Effector memory CD4-positive, alpha-beta T cell (primary cell): ENCODE measurements around the gene CCDC89.
A peak's percentile ranks its signal among the peaks of the same experiment; 100 is the strongest.
"Not testable (repeated sequence)": the region's sequence is repeated elsewhere in the genome, so short reads cannot be mapped to it uniquely, and the experiment has no call there.

ENCODE experiments used
- DNase-seq, 3 donors: peaks; one replicate each; pipeline ENCODE4 v3.0.0-alpha.2; 2020
- H3K27ac ChIP-seq: 2 replicates; pipeline ENCODE4 v1.7.0; 2013; ENCODE audit warnings: mild to moderate bottlenecking, low read length, moderate library complexity; ENCODE audit not compliant: insufficient read depth, poor library complexity, severe bottlenecking
- H3K27me3 ChIP-seq: replicated peaks from 2 replicates; pipeline ENCODE4 v1.7.0; 2013; ENCODE audit warnings: mild to moderate bottlenecking, low read length; ENCODE audit not compliant: insufficient read depth, control insufficient read depth, poor library complexity, severe bottlenecking
- H3K36me3 ChIP-seq: 2 replicates; pipeline ENCODE4 v1.7.0; 2013; ENCODE audit warnings: mild to moderate bottlenecking, low read length, moderate library complexity; ENCODE audit not compliant: control insufficient read depth, insufficient read depth
- H3K4me1 ChIP-seq: 2 replicates; pipeline ENCODE4 v1.7.0; 2013; ENCODE audit warnings: low read length, mild to moderate bottlenecking; ENCODE audit not compliant: control insufficient read depth, insufficient read depth, poor library complexity, severe bottlenecking
- H3K4me3 ChIP-seq: 2 replicates; pipeline ENCODE4 v1.7.0; 2013; ENCODE audit warnings: low read length, low read depth, mild to moderate bottlenecking; ENCODE audit not compliant: insufficient read depth, poor library complexity, severe bottlenecking
- H3K9me3 ChIP-seq: 2 replicates; pipeline ENCODE4 v1.7.0; 2013; ENCODE audit warnings: mild to moderate bottlenecking, low read length, moderate library complexity; ENCODE audit not compliant: control insufficient read depth

The CCDC89 gene

DNA sequence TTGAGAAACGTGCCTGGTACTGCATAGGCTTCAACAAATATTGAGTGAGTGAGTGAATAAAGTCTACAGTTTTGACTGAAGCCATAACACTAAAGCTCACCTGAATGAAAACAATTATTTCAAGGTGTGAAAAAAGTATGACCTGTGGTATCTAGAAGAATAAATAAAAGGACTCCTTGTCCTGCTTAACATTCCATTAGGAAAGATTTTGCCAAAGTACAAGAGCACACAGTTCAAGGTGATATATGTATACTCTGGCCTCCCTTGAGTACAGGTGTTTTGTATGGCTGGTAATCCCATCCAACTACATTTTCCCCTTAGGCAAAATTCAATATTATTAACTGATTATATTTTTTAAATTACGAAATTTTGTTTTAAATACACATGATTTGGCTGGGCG, 19.3 kb downstream of the CCDC89 start:
- no peak for DNase-seq
- Histone ChIP-seq H3K9me3 (no peaks in the 10 kb centered on the region), H3K36me3 (no peaks in the 10 kb centered on the region)

DNA sequence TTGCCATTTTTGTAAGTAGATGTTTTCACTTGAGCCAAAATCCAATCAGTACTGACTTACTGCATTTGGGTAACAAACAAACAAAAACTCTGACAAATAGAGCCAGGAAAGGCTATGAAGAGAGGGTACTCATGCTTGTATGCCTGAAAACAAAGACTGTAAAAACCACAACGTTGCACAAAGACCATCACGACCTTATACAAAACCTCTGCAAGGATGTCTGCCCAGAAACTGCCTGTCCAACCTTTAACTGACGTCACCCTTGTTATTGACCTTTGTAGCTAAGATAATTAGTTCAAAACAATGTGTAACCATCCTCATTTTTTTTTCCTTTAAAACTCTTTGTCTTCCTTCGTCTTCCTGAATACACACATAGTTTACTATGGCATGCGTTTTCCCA, 20.3 kb downstream of the CCDC89 start:
- Histone ChIP-seq H3K27ac (peak overlapping the region; percentile 97), H3K36me3 (no peaks in the 10 kb centered on the region), H3K9me3 (no peaks in the 10 kb centered on the region), H3K4me3 (peak overlapping the region; percentile 92), H3K27me3 (no peaks in the 10 kb centered on the region), H3K4me1 (peaks cover 12% of the 10 kb centered on the region)
- no peak for DNase-seq

More for the DNA sequence above, 19.3 kb downstream of the CCDC89 start:
- Histone ChIP-seq H3K4me1 (peaks cover 6% of the 10 kb centered on the region), H3K4me3 (no peak overlapping the region), H3K27ac (no peak overlapping the region), H3K27me3 (no peaks in the 10 kb centered on the region)

DNA sequence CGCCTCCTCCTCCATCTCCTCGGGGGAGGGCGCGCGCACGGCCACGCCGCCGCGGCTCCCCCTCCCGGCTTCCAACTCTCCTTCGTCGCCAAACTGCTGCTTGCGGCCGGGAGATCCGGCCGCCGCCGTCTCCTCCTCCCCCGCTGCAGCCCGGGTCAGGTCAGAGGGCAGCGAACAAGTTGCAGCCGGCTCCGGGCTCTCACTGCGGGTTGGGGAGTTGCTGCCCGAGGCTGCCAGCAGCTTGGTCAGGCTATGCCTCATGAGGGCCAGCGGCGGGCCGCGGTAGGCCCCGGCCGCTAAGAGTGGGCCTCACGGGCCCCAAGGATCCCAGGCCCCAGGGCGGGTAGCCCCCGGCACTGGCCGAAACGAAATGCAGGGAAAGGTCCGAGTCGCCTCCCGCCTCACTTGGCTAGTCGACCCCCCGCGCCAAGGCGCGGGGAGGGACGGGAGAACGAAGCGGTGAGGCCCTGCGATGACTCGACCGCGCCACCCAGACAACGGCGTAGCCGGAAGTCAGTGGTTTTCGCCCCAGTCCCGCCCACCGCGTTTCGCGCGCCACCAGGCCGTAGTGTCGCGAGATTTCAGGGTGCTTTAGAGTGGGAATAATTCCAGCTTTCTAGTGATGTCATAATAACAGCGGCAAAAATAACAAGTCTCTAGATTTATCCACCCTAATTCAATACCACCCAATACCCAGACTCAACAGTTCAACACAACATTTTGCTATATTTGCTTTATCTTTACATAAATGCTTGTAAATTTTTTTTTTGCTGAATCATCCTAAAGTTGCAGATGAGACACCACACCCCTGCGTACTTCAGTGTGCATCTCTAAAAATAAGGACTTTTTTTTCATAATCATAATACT, 21.1 kb downstream of the CCDC89 start, which contains the start of gene CREBZF:
TSS of gene CREBZF (minus strand) at position 515 of the 867 bp plus-strand sequence. CDS start at position 261, 254 bp downstream.
- Histone ChIP-seq H3K27me3 (no peaks in the 10 kb centered on the region), H3K9me3 (no peaks in the 10 kb centered on the region), H3K27ac (peak within 1 kb of the TSS; percentile 97), H3K4me3 (peak within 1 kb of the TSS; percentile 92), H3K36me3 (peaks cover 3% of the 10 kb centered on the region), H3K4me1 (peaks cover 12% of the 10 kb centered on the region)
- DNase-seq, result peak; percentile 82 to 88 (median 86)

DNA sequence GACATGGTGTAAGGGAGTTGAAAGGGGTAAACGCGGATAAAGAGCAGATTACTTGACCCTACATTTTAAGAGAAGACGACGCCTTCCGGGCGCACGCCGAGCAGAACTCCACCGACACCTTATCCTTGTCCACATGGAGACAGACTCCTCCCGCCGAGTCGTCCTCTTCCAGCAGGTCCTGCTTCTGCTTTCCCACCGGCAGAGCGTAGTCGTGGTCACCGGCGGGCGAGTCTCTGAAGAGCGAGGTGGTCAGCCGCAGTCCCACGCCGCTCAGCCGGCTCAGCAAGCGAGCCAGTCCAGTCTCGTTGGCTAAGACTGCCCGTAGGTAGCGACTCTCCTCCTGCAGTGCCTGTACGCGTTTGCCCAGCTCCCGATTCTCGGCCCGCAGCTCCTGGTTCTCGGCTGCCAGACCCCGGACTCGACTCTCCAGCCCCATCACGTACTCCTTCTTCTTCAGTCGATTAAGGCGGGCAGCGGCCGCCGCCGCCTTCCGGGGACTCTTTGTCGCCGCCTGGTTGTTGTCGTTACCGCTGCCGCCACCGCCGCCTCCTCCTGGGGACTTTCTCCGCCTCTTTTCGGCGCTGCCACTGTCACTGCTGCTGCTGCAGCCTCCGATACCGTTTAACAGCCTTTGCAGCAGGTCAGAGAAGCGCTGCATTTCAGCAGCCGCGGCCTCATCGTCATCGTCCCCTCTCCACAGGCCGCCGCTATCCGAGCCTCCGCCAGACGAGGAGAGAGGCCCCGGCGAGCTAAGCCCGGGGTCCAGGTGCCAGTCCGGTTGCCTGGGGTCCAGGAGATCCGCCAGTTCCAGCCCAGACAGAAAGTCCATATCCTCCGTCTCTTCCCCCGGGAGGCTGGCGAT, 22.0 kb downstream of the CCDC89 start:
- H3K4me3 ChIP-seq, result peak overlapping the region; percentile 92
- H3K4me1 ChIP-seq, result peaks cover 12% of the 10 kb centered on the region
- peaks cover 10% of the 10 kb centered on the region for H3K36me3 ChIP-seq
- no peaks in the 10 kb centered on the region for H3K9me3 ChIP-seq
- H3K27ac ChIP-seq, result peak overlapping the region; percentile 97
- DNase-seq, result peak; percentile 82 to 84 (median 83)
- no peaks in the 10 kb centered on the region for H3K27me3 ChIP-seq

DNA sequence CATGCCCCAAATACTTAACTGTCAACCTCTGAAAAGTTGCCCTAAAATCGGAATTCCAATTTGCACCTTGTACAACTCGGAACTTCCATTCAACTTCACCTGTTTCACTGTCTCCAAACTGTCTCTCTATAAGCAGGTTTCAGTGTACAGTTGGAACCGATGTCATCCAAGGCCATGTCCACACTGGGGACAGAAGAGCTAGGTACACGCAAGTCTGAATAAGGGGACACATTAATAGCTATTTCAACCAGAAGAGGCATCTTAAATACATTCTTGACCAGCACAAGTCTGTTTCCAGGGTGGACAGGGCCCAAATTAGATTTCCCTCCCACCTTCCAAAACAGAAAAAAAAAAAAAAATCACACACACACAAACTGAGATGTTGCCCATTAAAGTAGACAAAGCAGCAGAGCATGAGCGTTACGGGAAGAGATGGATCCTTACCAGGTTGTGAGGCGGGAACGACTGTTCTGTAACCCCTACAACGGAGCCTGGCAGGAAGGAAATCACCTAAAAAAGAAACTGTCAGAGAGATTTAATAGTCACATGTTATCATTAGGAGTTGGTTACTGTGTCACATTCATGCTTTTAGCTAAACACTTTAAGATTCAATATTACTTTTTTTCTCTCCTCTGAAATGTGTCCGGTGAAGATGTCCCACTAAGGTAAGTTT, 22.8 kb downstream of the CCDC89 start:
- Histone ChIP-seq H3K36me3 (peaks cover 14% of the 10 kb centered on the region), H3K4me1 (peaks cover 12% of the 10 kb centered on the region), H3K9me3 (no peaks in the 10 kb centered on the region), H3K4me3 (peak overlapping the region; percentile 92), H3K27me3 (no peaks in the 10 kb centered on the region), H3K27ac (peak overlapping the region; percentile 97)
- DNase-seq, result no peak

DNA sequence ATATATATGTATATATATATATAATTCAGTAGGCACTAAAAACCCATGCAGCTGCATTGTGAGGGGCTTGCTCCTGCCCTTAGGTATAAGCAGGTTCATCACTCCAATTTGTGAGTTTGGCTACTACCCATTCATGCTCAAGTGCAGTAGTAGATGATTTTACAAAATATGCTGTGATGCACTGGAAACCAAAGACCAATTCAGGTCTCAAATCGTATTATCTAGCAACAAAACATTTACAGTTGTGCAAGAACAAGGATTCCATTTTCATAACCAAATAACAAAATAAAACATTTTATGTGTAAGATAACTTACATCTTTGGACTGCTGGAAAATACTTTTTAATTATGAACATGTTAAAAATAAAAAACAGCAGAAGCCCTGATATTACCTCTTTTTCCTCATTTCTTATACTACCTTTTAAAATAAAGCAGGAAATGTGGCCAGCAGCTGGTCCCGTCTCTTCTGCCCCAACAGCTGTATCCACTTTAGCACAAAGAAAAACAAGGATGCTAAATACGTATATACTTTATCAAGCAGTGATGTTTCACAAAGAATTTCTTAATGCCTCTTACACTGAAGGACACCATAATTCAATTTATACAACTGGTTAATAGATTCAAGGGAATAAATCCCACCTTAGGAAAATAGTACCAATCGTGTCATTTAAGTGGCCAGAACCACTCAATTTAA, 23.9 kb downstream of the CCDC89 start:
- DNase-seq, result no peak
- Histone ChIP-seq H3K9me3 (no peaks in the 10 kb centered on the region), H3K27me3 (no peaks in the 10 kb centered on the region), H3K4me1 (peaks cover 12% of the 10 kb centered on the region), H3K4me3 (peak overlapping the region; percentile 21), H3K36me3 (peaks cover 23% of the 10 kb centered on the region), H3K27ac (no peak overlapping the region)

DNA sequence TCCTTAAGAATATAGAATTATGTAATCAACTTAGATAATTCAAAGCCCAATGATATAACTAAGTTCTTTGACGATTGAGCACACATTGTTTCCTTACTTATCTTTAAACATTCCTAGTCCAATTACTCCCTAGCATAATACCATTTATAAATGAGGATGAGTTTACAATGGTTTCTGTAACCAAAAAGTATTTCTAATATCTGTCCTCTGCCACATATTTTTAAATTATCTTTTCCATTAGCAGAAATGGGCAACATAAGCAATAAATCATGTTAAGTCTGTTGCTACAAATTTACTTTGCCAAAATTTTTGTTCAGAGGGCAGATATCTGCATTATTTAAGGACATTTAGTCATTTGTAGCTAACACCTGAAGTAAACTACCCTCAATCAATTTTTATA, 27.8 kb downstream of the CCDC89 start:
- H3K4me1 ChIP-seq, result peaks cover 10% of the 10 kb centered on the region
- no peaks in the 10 kb centered on the region for H3K9me3 ChIP-seq
- no peaks in the 10 kb centered on the region for H3K27me3 ChIP-seq
- peaks cover 39% of the 10 kb centered on the region for H3K36me3 ChIP-seq
- DNase-seq, result no peak
- no peak overlapping the region for H3K27ac ChIP-seq
- H3K4me3 ChIP-seq, result no peak overlapping the region

DNA sequence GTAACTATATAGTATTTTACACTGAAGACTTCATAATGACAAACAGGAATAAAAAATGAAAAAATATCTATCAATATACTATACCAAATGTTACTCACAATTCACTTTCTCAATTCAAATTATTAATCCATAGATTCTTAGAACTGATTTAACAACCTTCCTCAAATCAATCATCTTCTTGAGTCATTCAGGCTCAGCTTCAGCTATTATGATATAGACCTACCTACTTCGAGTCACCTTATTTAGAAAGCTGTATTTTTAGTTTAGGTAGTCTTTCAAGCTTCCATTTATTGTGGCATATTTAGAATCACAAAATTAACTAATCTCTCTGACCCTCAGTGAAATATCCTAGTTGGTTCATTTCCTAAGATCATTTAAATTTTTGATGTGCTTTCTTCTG, 29.2 kb downstream of the CCDC89 start:
- no peak overlapping the region for H3K4me3 ChIP-seq
- no peak for DNase-seq
- no peaks in the 10 kb centered on the region for H3K27me3 ChIP-seq
- H3K9me3 ChIP-seq, result no peaks in the 10 kb centered on the region
- H3K27ac ChIP-seq, result no peak overlapping the region
- peaks cover 39% of the 10 kb centered on the region for H3K36me3 ChIP-seq
- peaks cover 7% of the 10 kb centered on the region for H3K4me1 ChIP-seq

DNA sequence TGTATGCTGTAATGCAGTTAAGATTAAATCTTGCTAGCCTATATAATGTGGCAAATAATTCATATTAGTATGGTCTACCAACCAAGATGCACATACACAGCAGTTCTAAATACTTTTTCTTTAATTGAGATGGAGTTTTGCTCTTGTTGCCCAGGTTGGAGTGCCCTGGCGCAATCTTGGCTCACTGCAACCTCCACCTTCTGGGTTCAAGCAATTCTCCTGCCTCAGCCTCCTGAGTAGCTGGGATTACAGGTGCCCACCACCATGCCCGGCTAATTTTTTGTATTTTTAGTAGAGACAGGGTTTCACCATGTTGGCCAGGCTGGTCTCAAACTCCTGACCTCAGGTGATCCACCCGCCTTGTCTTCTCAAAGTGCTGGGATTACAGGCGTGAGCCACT, 31.7 kb downstream of the CCDC89 start:
- H3K27me3 ChIP-seq, DNase-seq, H3K4me1 ChIP-seq, H3K4me3 ChIP-seq, H3K27ac ChIP-seq, H3K9me3 ChIP-seq: not testable (repeated sequence)
- H3K36me3 ChIP-seq, result peaks cover 38% of the 10 kb centered on the region
